HEK293 (cell line): ENCODE results near the gene RGS14.

Source experiments
- HIC1 ChIP-seq: fragments of 450-650 bp; formaldehyde crosslinking; IDR thresholded peaks from 2 replicates; pipeline ENCODE4 v1.5.1; 2016; ENCODE audit warnings: missing biosample characterization, missing genetic modification characterization
- KLF7 ChIP-seq: fragments of 450-650 bp; formaldehyde crosslinking; IDR thresholded peaks from 2 replicates; pipeline ENCODE4 v1.5.1; 2016; ENCODE audit warnings: missing biosample characterization, missing genetic modification characterization, borderline replicate concordance
- PRDM1 ChIP-seq: fragments of 450-650 bp; formaldehyde crosslinking; IDR thresholded peaks from 2 replicates; pipeline ENCODE4; 2016; ENCODE audit warnings: missing biosample characterization, missing genetic modification characterization
- PRDM10 ChIP-seq: fragments of 450-650 bp; formaldehyde crosslinking; IDR thresholded peaks from 2 replicates; pipeline ENCODE4 v1.5.1; 2016; ENCODE audit warnings: missing biosample characterization, missing genetic modification characterization
- TSHZ1 ChIP-seq: fragments of 450-650 bp; formaldehyde crosslinking; IDR thresholded peaks from 2 replicates; pipeline ENCODE4 v1.5.1; 2016; ENCODE audit warnings: missing biosample characterization, missing genetic modification characterization, borderline replicate concordance
- WT1 ChIP-seq: fragments of 450-650 bp; formaldehyde crosslinking; IDR thresholded peaks from 2 replicates; pipeline ENCODE4 v1.5.1; 2016; ENCODE audit warnings: missing biosample characterization, missing genetic modification characterization
- ZBTB17 ChIP-seq: fragments of 450-650 bp; formaldehyde crosslinking; IDR thresholded peaks from 2 replicates; pipeline ENCODE4 v1.5.1; 2016; ENCODE audit warnings: missing biosample characterization, missing genetic modification characterization
- ZEB2 ChIP-seq: fragments of 450-650 bp; formaldehyde crosslinking; IDR thresholded peaks from 2 replicates; pipeline ENCODE4 v1.5.1; 2016; ENCODE audit warnings: missing biosample characterization, missing genetic modification characterization
- ZNF10 ChIP-seq: fragments of 450-650 bp; formaldehyde crosslinking; IDR thresholded peaks from 2 replicates; pipeline ENCODE4 v1.5.1; 2017; ENCODE audit warnings: missing biosample characterization, missing genetic modification characterization
- ZNF112 ChIP-seq: fragments of 450-650 bp; formaldehyde crosslinking; IDR thresholded peaks from 2 replicates; pipeline ENCODE4 v1.5.0; 2017; ENCODE audit warnings: missing biosample characterization, missing genetic modification characterization
- ZNF121 ChIP-seq: fragments of 450-650 bp; formaldehyde crosslinking; IDR thresholded peaks from 2 replicates; pipeline ENCODE4 v1.5.1; 2016; ENCODE audit warnings: missing biosample characterization, missing genetic modification characterization
- ZNF146 ChIP-seq: fragments of 450-650 bp; formaldehyde crosslinking; IDR thresholded peaks from 2 replicates; pipeline ENCODE4 v1.5.1; 2016; ENCODE audit warnings: missing biosample characterization, missing genetic modification characterization
- ZNF169 ChIP-seq: fragments of 450-650 bp; formaldehyde crosslinking; IDR thresholded peaks from 2 replicates; pipeline ENCODE4 v1.5.1; 2016; ENCODE audit warnings: missing biosample characterization, missing genetic modification characterization
- ZNF239 ChIP-seq: fragments of 450-650 bp; formaldehyde crosslinking; IDR thresholded peaks from 2 replicates; pipeline ENCODE4 v1.5.1; 2016; ENCODE audit warnings: missing biosample characterization, missing genetic modification characterization
- ZNF280D ChIP-seq: fragments of 450-650 bp; formaldehyde crosslinking; IDR thresholded peaks from 2 replicates; pipeline ENCODE4 v1.5.1; 2016; ENCODE audit warnings: missing biosample characterization, missing genetic modification characterization
- ZNF341 ChIP-seq: fragments of 450-650 bp; formaldehyde crosslinking; IDR thresholded peaks from 2 replicates; pipeline ENCODE4; 2016; ENCODE audit warnings: low read depth, missing biosample characterization, missing genetic modification characterization
- ZNF473 ChIP-seq: fragments of 450-650 bp; formaldehyde crosslinking; IDR thresholded peaks from 2 replicates; pipeline ENCODE4 v1.5.1; 2017; ENCODE audit warnings: missing biosample characterization, missing genetic modification characterization
- ZNF518A ChIP-seq: fragments of 450-650 bp; formaldehyde crosslinking; conservative IDR thresholded peaks from 2 replicates; pipeline ENCODE4 v1.5.1; 2016; ENCODE audit warnings: low read depth, missing biosample characterization, missing genetic modification characterization
- ZNF580 ChIP-seq: fragments of 450-650 bp; formaldehyde crosslinking; IDR thresholded peaks from 2 replicates; pipeline ENCODE4 v1.5.1; 2016; ENCODE audit warnings: missing biosample characterization, missing genetic modification characterization
- ZNF600 ChIP-seq: fragments of 450-650 bp; formaldehyde crosslinking; IDR thresholded peaks from 2 replicates; pipeline ENCODE4 v1.5.1; 2016; ENCODE audit warnings: missing biosample characterization, missing genetic modification characterization
- ZNF658 ChIP-seq: fragments of 450-650 bp; formaldehyde crosslinking; IDR thresholded peaks from 2 replicates; pipeline ENCODE4; 2016; ENCODE audit warnings: missing biosample characterization, missing genetic modification characterization
- ZXDB ChIP-seq: fragments of 450-650 bp; formaldehyde crosslinking; IDR thresholded peaks from 2 replicates; pipeline ENCODE4 v1.5.1; 2016; ENCODE audit warnings: missing biosample characterization, missing genetic modification characterization

The RGS14 gene

GRCh38 chr5:177370488-177371119 lies 12.9 kb downstream of the RGS14 start (continued):
- TF ChIP-seq HIC1 (tag by site-specific recombination) (no peak), ZNF341 (tag by site-specific recombination) (no peak), ZNF169 (tag by site-specific recombination) (no peak), TSHZ1 (no peak), ZNF600 (0 out of 2 replicates have a peak, but pooled peaks have one; percentile 24), WT1 (tag by site-specific recombination) (no peak), KLF7 (tag by site-specific recombination) (no peak), ZNF121 (tag by site-specific recombination) (no peak), PRDM1 (tag by site-specific recombination) (no peak), ZNF10 (tag by site-specific recombination) (no peak), ZNF658 (tag by site-specific recombination) (no peak), ZNF280D (tag by site-specific recombination) (no peak), ZXDB (tag by site-specific recombination) (no peak), ZNF239 (tag by site-specific recombination) (no peak), ZNF580 (tag by site-specific recombination) (no peak), ZEB2 (tag by site-specific recombination) (peak; percentile 40; the same call in 1 of the 2 replicates), ZNF473 (tag by site-specific recombination) (no peak), PRDM10 (no peak), ZNF518A (tag by site-specific recombination) (no peak), ZBTB17 (tag by site-specific recombination) (no peak), ZNF112 (tag by site-specific recombination) (no peak), ZNF146 (tag by site-specific recombination) (no peak)
